ENCODE measurements around the gene RPL3.

Gene RPL3

DNA sequence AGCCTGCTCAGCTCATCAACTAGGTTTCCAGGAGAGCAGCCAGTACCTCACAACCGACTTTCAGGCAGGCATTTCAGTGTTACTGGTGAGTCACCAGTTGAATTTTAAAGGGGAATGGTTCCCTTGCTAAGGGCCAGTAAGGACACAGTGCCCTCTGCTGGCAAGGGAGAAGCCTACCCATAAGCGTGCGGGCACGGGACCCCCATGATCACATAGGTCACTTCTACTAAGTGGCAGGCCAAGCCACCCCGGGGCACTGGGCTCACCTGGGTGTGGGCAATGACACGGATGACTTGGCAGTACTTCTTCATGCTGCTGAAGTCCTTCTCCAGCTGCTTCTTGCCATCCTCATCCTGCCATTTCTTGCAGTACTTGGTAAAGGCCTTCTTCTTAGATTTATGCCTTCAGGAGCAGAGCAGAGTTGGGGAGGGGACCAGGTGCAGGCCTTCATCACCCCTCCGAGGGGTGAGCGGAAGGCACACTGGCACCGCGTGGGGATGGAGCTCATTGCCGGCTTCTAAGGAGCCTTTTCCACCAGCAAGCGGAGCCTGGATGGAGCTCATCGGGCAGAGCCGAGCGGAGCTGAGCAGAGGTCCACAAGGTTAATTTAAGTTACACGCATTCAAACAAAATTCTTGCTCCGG, 2.9 kb downstream of the RPL3 start:
- peak; percentile 2 for DNase-seq

DNA sequence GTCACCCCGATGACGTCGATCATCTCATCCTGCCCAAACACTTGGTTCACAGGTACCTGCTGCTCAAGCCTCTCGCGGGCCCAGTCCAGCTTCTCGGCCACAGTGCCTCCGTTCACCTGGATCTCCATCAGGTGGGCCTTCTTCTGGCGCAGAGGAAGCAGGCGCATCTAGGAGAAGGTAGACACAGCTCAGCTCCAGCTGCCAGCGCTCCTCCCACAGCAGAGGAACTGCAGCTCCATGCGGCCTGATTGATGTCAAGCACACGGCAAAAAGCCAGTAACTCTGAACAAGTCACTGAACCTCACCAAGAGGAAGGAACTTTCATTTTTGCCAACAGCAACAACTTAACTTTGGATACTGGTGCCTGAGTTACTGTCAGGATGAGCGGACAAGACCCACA, 4.0 kb downstream of the RPL3 start:
- DNase-seq: no peak

DNA sequence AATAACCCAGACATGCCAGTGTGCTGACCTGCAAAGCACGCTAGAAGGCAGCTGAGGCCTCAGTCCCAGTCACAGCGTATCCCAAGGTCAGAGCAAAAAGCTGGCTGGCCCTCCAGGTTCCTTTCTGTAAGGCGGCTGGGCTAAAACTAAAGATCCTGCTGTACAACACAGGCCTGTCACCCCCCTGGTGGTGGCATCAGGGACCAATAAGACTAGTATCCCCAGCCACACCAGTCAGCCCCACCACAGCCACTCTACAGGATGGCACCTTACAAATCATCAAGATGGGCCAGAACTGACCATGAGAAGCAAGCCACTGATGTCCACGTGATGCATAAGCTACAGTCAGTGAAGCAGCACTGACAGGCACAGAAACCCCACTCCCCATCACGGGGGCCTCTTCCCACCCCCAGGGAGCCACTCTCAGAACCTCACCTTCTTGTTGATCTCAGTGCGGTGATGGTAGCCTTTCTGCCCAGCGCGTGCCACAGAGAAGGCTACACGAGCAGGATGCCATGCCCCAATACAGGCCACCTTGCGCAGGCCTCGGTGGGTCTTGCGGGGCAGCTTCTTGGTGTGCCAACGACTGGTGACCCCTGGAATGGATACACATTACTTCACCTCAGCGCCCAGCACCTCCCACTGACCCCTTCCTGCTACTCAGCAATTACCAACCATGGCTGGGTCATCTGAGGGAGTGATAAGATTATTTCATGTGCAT, 5.0 kb downstream of the RPL3 start:
- DNase-seq: no peak

DNA sequence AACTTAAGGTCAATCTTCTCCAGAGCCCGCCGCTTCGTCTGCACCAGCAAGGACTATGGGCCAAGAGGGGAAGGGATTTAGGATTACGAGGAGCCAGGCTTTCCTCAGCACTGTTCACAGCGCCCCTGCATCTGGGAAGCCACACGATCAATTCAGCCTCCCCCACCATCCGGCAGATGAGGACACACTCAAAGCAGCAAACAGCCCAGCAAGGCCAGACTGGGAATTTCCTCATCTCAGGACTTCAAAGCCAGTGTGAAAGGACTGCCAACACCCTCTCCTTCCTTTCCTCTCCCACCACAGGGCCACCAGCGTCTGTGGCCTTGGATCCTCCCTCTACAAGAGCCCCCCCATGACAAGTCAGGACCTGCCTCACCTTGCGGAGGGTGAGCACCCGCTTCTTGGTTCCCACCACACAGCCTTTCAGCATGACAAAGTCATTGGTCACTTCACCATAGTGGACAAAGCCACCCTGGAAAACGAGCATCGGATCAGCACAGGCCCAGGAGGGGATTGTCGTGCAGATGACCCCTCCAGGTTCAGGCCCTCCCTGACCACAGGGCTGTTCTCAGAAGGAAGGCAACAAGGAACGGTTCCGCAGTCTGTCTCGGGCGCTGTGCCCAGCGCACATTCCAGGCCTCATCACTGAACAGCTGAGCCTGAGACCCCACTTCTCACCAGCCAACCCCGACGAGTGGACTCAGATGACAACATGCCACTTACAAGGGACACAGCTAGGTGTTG, 6.0 kb downstream of the RPL3 start:
- no peak for DNase-seq

DNA sequence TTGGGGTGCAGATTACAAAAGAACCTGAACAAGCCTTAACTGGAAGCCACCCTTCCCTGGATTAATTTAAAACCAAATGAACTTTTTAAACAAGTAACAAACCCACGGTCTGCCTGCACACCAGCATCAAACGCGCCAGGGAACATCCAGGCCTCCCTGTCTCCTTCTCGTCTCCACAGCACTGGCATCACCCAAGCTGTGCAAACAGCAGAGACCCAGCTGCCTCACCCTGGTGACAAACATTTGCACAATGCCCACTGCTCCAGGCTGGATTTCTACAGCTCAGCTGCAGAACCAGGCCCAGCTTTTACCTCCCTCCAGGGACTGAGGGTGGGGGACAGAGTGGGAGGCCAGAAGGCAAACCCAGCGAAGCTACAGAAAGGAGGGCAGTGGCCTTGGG, 7.0 kb downstream of the RPL3 start:
- DNase-seq: no peak

- no peak for DNase-seq
Measured at GRCh38 chr22:39311592-39312400, 7.6 kb downstream of the RPL3 start.

DNA sequence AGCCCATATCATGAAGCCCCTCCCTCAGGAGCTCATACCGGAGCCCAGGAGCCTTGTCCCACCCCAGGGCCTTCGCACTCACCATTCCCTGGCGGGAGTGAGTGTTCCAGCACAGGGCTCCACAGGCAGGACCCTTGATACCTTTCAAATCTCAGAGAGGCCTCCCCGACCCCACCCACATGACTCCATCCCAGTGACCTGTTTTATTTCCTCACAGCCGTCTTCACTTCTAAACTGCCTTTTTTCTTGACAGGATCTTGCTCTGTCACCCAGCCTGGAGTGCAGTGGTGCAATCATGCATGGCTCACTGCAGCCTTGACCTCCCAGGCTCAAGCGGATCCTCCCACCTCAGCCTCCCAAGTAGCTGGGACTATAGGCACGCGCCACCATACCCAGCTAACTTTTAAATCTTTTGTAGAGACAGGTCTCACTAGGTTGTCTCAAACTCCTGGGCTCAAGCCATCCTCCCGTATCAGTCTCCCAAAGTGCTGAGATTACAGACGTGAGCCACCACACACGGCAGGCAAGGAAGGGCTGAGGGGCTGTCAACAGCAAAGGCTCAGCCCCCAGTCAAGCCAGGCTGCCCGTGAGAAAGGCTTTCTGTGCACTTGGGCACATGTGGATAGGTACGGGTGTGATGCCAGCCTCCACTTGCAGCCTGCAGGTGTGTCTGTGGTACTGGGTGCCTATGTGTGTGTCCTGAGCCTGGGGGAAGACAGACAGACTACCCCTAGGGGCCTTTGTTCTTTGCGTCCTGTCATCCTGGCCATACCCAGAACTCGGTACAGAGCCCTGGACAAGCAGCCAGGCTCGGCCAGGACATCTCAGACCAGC, 9.3 kb downstream of the RPL3 start:
- DNase-seq: no peak

DNA sequence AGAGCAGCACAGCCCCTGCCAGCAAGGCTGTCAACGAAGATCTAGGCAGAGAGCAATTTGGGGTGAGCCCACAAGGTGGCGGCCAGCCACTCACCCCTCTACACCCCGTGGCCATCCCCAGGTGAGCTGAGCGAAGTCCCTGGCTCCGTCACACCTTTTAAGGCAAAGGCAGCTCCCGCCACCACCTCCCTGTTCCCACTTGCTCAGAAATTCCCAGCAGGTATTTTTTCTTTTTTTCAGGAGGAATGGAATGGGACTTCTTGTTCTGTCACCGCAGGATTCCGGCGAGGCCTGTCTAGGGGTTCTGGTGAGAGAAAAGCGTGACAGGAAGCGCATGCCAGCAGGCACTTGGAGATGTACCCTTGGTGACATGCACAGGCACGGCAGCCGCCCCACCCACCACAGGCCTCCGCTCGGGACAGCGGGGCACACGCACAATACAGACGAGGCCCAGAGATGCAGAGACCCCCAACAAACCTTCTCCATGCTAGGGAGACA, 10.0 kb downstream of the RPL3 start:
- DNase-seq: no peak

DNA sequence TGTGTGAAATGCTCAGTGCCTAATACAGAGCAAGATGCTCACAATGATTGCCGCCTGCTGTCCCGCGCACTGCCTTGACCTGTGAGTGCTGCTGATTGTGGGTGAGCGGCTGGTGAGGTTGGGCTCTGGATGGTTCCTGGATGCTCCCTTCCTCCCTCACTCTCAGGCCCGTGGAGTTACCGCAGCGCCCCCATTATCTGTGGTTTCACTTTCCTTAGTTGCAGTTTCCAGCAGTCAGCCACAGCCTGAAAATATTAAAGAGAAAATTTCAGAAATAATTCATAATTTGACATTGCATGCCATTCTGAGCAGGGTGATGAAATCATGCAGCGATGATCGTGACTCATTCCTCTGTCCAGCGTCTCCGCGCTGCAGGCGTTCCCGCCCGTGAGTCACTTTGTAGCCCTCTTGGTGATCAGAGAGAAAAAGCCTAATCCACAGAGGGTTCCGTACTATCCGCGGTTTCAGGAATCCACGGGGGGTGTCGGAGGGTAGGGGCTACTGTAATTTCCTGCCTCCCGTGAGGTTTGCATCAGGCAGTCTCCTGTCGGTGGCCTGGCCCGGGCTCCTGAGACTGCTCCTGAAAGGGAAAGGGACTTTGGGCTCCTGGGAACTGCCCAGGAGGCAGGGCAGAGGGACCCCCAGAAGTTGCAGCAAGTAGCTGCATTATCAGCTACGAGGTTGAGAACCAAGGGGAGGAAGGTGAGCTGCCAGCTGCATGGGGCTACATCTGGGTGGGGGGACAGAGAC, 10.6 kb downstream of the RPL3 start:
- no peak for DNase-seq

- DNase-seq: no peak
Measured at GRCh38 chr22:39306456-39307361, 12.7 kb downstream of the RPL3 start.

- DNase-seq: no peak
Measured at GRCh38 chr22:39303892-39304671, 15.3 kb downstream of the RPL3 start.

DNA sequence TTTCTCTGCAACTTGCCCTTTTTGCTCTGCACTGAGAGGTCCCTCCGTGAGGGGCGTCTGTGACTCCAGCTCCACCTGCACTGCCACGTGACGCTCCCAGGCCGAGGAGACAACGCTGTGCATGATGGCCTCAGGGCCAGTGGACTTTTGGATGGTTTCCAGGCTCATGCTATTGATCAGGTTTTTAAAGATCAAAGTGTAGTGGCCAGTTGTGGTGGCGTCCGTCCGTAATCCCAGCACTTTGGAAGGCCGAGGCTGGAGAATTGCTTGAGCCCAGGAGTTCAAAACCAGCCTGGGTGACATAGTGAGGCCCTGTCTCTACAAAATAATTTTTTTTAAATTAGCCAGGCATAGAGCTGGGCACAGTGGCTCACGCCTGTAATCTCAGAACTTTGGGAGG, 16.1 kb downstream of the RPL3 start:
- DNase-seq: no peak

DNA sequence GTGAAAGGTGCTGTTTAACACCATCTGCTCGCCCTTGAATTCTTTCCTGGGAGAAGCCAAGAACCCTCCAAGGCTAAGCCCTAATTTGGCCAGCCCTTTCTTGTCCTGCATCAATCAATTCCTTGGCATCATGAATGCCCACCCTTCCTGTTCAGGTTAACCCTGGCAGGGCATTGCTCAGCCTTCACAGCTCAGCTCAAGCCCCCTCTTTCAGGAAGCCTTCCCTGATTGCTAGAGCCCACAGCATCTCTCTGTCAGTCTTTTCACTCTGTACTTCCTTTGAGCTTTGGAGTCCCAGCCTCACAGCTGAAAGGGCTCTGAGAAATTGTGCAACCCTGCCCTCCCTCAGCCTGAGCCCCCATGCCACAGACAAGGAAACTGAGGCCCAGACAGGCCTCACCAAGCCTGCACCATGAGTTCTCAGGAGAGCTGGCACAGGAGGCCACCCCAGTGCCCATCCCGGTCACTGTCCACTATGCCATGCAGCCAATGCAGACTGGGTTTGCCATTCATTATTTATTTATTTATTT, 16.9 kb downstream of the RPL3 start:
- no peak for DNase-seq

GRCh38 chr22:39301926-39302325, 17.5 kb downstream of the RPL3 start:
- no peak for DNase-seq

GRCh38 chr22:39301108-39301507, 18.3 kb downstream of the RPL3 start:
- no peak for DNase-seq

DNA sequence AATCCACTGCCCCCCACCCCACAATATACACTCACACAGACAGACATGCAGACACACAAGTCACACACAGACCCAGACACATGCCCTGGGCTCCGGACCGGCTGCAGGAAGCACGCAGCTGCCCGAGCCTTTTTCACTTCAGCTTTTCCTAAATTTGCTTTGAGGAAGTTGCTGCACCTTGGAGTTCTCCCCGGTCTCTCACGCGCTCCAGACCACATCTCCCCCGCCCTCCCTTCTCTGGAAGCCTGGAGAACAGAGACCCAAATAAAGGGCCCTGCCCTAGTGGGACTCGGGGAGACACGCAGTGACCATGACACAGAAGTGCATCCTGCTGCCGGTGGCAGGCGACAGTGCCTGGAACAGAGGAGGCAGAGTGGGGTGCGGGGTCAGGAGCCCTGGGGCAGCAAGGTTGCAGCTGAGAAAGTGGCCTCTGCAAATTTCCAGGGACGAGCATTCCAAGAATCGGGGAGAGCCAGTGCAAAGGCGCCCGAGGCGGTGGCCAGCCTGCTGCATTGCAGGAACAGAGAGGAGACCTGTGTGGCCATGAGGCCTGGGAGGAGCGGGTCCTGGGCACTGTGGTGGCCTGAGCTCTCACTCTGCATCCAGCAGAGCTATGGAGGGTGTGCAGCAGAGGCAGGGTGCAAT, 19.1 kb downstream of the RPL3 start:
- no peak for DNase-seq

DNA sequence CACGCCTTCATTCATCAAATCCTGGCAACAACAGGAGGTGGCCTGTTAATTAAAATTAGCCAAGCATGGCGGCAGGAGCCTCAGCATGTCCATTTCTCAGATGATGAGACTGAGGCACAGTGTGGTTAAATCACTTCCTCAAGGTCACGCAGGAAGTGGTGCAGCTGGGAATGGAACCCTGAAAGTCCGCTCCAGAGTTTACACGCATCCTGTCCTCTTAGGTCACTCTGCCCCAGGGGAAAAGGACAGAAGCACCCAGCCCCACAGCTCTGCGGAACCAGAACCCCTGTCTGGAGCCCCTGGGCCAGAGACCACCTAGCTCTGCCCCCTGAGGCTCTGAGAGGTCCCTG, 19.6 kb downstream of the RPL3 start:
- DNase-seq: no peak

- DNase-seq: no peak
Measured at GRCh38 chr22:39298241-39298987, 21.0 kb downstream of the RPL3 start.
